ENCODE data around the gene HEXIM2.
A peak's percentile ranks its signal among the peaks of the same experiment; 100 is the strongest.
"Not testable (repeated sequence)": the region's sequence is repeated elsewhere in the genome, so short reads cannot be mapped to it uniquely, and the experiment has no call there.

The HEXIM2 gene

DNA sequence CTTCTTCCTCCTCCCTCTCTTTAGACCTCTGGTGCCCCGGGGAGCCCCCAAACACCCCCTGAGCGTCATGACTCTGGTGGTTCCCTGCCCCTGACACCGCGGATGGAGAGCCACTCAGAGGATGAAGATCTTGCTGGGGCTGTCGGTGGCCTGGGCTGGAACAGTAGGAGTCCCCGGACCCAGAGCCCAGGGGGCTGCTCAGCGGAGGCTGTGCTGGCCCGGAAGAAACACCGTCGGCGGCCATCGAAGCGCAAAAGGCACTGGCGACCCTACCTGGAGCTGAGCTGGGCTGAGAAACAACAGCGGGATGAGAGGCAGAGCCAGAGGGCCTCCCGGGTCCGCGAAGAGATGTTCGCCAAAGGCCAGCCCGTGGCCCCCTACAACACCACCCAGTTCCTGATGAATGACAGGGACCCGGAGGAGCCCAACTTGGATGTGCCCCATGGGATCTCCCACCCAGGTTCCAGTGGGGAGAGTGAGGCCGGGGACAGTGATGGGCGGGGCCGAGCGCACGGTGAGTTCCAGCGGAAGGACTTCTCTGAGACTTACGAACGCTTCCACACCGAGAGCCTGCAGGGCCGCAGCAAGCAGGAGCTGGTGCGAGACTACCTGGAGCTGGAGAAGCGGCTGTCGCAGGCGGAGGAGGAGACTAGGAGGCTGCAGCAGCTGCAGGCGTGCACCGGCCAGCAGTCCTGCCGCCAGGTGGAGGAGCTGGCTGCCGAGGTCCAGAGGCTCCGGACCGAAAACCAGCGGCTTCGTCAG is 7.5 kb downstream of the HEXIM2 start:
- no peak for DNase-seq (ENCODE audit: low read depth in 2 of 2)

DNA sequence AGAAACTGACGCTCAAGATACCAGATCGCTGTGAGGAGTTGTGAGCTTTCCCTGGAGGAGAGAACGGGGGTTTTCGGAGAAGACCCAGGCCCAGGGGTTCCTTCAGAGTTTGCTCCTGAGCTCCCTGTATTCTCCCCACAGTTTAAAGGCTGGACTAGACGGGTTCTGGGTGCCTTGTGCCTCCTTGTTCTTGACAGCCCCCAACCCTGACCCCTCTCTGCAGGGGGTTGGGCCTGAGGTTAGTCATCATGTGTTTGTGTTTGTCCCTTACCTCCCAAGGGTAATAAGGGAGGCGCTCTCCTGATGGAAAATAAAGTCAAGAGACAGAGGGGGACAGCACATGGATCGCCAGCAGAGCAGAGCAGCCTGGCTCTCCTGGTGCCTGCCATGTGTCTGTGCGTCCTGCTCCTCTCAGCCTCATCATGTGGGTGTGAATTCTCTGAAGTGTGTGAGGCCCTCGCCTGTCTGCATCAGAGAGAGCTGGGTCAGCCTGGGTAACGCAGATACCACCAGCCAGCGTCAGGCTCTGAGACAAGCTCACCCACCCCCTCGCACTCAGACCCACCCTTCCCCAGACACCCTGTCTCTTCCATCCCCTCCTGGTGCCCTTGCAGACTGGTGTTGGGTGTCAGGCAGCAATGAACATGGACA is 8.7 kb downstream of the HEXIM2 start:
- no peak for DNase-seq (ENCODE audit: low read depth in 2 of 2)

DNA sequence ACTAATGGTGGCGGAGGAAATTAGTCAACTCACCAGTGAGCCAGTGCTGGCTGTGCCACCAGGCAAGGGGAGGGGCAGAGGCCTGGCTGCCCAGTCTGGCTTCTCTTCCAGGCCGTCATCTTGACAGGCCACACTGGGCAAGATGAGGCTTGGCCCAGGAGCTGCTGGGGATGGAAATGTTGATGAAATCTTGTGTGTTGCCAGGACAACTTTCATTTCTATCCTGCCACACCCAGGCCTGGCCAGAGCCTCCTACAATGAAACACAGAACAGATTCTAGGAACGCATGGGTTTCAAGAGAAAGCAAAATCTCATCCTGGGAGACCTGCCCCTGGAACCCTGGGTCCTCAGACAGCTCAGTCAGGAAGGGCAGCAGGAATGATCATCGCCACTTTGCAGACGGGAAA is 9.3 kb downstream of the HEXIM2 start:
- DNase-seq (ENCODE audit: low read depth in 2 of 2): no peak

DNA sequence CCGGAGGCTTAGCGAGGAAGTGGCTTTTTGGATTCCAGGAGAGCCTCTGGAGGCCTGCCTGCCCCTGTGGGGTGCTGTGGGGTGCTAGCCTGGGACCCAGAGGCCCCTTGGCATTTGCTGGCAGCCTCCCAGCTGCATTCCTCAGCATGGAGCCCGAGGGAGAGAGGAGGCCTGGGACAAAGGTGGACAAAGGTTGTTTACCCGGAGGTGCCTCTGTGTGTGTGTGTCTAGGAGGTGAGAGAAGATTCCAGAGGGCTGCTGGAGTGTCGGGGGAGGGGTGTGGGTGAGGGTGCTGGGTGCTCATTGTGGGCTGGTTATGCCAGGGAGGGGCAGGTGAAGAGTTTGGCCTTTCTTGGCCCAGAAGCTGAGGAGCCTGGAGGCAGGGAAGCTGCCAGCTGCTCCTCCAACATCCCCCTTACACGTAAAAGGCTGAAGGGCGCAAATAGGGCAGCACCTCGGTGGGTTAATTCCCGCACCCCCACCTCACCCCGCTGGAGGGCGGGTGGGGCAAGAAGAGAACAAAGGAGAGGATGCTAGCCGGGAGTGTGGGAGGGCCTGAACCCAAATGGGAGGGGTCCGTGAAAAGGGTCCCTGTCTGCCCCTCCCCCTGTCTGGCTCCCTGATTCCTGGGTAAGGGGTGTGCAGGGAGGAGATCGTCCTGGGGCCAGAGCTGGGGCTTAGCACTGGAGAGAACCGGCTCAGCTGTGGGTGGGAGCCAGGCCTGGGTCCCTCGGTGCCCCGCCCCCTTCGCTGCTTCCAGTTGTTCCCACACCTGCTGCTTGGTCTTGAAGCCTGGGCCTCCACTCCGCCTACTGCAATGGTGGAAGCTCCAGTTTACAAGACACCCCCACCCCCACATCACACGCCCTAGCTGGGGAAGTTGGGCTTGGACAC is 9.9 kb downstream of the HEXIM2 start:
- DNase-seq (ENCODE audit: low read depth in 2 of 2): no peak

DNA sequence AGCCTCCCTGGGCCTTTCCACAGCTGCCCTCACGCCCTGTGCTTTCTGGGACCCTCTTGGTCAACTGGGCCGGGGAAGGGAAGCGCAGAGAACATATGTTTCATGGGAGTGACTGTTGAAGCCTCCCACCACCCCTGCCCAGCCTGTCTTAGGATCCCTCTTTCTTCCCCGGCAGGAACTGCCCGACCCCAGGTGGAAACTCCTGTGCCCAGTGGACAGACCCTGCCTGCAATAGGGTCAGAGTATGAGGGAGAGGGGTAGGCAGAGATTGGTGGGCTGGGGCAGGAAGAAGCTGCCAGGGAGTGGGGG is 10.5 kb downstream of the HEXIM2 start:
- DNase-seq (ENCODE audit: low read depth in 2 of 2): no peak

DNA sequence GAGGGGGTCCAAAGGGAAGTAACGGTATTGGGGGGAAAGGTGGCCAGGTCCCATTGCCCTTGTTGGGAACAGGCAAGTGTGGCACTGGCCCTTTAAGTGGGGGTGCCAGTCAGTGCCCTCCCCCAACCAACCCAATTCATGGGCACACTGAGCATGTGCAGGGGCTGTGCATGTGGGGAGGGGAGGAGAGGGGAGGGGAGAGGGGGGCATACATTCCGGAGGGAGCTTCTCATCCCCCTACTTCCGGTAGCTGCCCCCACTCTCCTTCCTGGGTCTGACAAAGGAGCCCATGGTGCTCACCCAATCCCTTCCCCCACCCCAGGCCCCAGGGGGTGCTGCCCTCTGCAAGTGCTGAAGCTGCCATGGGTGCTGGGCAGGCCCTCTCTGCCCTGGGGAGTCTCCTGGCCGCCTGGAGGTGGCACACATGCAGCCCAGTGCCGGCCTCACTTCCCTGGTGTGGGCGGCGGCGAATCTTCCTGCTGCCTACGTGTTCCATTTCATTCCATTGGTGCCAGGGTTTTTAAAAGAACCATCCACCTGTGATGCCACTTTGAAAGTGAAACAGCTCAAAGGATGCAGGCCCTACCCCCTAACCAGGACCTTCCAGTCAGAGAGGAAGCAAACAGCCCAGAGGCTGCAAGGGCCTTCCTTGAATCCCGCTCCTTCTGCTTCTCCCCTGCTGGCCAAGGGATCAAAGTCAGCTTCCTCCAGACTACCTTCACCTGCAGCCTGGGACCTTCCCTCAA is 11.0 kb downstream of the HEXIM2 start:
- peak in 1 of 2 donors; percentile 35 for DNase-seq (ENCODE audit: low read depth in 2 of 2)

DNA sequence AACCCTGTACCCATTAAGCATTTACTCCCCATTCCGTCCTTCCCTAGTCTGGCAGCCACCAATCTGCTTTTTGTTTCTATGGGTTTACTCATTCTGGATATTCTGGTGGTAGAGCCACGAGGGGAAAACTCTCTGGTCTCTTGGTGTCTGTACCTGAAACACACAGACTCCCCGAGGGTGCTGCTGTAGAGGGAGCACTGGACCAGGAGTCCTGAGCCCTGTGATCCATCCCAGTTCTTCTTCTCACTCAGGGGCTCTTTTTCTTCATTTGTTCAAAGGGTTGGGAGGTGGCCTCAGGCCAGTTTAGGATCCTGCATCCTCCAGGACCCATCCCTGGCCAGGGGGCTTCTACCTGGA is 14.1 kb downstream of the HEXIM2 start:
- no peak for DNase-seq (ENCODE audit: low read depth in 2 of 2)

DNA sequence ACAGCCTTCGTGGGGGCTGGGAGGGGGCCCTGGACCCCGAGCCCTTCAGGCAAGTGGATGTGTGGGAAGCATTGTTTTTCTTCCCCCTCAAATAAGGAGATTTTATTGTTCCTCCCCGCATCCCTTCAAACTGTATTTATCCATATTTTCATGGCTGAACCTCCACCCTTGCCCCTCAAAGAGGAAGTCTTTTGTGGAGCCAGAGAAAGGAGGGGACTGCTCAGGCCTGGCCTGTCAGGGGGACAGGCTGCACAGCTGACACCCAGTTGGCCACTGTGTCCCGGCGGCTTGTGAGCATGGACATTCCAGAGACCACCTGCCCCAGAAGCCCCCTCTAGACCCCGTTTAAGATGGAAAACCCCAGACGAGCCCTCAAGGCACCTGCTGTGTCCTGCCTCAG is 15.9 kb downstream of the HEXIM2 start:
- DNase-seq (ENCODE audit: low read depth in 2 of 2): no peak

DNA sequence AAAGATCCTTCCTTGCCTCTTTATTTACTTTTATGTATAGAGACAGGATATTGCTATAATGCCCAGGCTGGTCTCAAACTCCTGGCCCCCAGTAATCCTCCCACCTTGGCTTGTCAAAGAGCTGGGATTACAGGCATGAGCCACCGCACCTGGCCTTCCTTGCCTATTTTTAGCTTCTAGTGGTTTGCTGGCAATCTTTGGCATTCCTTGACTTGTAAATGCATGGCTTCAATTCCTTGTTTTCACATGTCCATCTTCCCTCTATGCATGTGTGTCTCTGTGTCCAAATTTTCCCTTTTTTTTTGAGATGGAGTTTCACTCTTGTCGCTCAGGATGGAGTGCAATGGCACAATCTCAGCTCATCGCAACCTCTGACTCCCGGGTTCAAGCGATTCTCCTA is 22.5 kb downstream of the HEXIM2 start:
- no peak for DNase-seq (ENCODE audit: low read depth in 2 of 2)

DNA sequence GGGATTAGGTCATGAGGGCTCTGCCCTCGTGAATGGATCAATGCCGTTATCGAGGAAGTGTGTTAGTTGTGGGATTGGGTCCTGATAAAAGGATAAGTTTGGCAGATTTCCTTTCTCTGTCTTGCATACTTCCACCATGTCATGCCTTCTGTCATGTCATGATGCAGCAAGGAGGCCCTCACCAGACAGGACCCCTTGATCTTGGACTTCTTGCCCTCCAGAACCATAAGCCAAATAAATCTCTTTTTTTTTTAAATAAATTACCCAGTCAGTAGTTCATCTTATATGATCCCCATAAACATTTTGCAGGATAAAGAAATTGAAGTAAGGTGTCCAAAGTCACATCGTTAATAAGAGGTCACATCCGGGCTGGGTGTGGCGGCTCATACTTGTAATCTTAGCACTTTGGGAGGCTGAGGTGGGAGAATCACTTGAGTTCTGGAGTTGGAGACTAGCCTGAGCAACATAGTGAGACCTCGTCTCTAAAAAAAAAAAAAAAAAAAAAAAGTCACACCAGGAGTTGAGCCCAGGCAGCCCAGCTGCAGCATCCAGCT is 25.2 kb downstream of the HEXIM2 start:
- DNase-seq (ENCODE audit: low read depth in 2 of 2): no peak

DNA sequence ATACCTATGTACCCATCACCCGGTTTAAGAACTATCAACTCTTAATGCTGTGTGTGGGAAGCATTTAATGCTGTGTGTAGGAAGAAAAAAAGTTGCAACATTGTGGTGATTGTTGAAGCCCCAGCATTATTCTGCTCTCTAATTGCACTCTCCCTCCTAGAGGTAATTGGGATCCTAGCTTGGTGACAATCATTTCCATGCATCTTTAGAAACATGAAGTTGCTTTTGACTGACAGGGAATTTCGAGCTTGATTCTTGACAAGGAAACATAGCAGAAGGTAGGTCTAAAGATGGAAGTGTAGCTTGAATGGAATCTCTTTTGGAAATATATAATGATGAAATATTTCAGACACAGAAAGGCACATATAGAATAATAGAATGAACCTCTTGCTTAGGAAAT is 27.3 kb downstream of the HEXIM2 start:
- no peak for DNase-seq (ENCODE audit: low read depth in 2 of 2)

DNA sequence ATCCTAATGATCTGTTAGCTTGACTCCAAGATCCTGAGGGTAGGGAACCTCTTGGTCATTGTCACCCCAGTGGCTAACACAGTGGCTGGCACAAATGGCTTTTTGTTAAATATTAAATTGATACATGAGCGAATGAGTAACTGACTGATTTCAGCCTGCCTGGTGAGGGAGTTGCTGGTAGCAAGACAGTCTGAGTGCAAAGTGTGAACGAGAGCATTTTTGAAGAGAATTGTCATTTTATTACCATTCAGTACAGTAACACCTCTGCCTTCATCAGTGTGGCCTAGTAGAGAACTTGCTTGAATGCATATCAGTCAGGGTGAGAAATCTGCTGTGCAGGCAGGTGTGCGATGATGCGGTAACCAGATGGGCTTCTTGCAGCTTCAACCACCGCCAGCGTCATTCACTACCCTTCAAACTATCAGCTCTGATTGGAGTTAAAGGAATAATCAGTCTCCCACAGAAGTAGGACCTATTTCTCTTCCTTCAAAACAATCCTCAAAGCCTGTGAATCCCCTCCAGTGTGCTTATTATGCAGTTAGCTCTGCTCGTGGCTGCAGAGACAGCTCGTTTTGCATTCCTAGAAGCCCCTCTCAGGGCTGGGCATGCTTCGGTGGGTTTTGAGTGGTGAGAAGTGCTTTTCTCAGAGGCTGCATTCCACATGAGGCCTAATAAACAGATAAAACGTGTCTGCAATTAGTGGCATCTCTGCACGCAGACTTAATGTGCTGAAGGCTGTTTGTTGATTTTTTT is 29.0 kb downstream of the HEXIM2 start:
- DNase-seq (ENCODE audit: low read depth in 2 of 2): no peak

DNA sequence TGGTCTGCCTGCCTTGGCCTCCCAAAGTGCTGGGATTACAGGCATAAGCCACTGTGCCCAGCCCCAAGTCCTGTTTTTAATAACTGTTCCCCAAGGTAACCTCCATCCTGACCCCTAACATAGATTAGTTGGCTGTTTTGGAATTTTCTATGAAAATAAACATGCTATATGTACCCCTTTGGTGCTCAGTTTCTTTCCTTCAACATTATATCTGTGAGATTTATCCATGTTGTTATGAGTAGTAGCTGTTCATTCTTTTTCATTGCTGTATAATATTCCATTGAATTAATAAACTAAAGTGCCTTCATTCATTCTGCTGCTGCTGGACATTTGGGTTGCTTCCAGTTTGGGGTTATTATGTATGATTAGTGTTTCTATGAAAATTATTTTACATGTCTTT is 33.7 kb downstream of the HEXIM2 start:
- DNase-seq (ENCODE audit: low read depth in 2 of 2): no peak

DNA sequence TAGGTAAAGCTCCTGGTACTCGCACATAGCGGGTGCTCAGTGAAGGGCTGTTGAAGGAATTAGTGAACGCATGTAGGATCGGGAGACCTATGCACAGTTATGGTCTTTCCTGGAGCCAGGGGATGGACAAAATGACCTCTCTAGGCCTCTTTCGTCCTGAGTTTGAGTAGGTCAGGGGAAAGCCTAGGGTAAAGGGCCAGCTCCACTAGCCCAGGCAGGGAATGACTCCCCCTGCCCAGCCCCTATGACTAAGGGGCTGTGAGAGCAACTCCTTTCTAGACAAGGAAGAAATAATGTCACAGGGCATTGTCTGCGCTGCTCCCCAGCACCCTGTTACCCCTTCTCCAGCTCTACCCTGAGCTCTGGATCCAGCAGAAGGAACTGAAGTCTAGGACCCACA is 35.4 kb downstream of the HEXIM2 start:
- DNase-seq (ENCODE audit: low read depth in 2 of 2): no peak

DNA sequence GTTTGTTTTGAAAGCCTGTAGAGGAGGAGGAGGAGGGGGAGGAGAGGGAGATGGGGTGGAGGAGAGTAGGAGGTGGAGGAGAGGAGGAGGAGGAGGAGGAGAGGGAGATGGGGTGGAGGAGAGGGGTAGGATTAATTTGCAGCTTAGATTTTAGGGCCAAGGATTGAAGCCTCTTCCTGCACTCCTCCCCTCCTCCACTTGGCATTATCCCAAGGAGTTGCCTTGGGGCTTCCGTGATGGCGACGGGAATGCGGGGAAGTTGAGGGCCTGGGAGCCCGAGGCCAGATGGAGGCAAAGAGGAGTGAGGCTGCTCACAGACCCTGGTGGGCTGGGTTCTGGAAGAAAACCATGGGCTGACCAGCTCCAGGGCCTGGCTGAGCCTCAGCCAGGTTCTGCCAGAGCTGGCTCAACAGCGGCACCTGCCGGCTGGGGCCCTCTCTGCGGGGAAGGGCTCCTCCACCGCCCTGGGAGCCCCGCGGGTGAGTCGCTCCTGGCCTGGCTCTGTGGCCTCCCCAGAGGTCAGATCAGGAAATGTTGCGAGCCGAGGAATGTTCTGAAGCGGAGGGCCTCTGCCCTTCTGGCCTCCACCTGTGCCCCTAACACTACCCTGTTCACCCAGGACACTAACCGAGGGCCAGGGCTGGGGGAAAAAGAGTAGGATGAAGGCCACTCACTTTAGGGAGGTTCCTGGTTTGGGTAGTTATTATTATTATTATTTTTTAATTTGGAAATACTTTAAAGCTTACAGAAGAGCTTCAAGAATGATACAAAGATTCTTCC is 36.1 kb downstream of the HEXIM2 start:
- peak; percentile 64 to 86 for DNase-seq (ENCODE audit: low read depth in 2 of 2)

DNA sequence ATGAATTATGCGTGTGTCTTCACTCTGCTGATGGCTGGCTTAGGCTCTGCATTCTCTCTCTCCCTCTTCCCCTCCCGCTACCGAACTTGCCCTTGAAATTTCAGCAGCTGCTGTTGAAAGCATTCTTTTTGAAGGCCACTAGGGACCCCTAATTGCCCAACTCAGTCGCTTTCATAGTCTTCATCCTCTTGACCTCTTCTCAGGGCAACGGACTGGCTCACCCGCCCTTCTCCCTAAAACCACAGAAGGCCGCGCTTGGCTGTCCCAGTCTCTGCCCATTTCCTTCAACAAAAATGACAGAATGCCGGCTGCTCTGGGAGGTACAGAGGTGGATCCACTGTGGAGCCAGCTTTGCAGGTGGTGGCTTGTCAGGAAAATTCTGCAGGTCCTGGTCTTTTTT is 39.0 kb downstream of the HEXIM2 start:
- no peak for DNase-seq (ENCODE audit: low read depth in 2 of 2)

DNA sequence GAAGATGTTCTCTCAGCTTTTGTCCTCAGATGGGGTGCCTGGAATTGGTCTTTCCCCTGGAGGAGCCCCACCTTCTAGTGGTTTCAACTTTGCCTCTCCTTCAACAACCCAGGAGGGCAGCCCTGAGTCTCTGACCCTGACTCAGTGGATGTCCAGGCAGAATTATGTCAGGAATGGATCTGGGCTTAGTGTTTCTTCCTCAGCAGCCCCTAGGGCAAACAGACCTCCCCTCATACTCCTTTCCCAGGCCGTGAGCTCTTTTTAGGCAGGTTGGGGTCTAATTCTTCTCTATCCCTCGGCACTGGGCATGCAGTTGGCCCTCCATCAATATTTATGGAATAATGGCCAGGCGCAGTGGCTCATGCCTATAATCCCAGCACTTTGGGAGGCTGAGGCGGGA is 39.8 kb downstream of the HEXIM2 start:
- no peak for DNase-seq (ENCODE audit: low read depth in 2 of 2)

DNA sequence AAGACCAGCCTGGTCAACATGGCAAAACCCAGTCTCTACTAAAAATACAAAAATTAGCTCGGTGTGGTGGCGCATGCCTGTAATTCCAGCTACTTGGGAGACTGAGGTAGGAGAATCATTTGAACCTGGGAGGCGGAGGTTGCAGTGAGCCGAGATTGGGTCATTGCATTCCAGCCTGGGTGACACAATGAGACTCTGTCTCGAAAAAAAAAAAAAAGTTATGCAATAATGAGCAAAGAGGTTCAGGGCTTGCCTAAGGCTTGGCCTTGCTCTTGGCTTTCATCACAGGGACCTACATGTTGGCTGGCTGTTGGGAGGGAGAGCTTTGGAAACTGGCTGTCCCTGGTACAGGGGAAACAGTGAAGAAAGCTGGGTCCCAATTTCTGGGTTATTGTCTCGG is 40.2 kb downstream of the HEXIM2 start:
- DNase-seq (ENCODE audit: low read depth in 2 of 2): not testable (repeated sequence)

DNA sequence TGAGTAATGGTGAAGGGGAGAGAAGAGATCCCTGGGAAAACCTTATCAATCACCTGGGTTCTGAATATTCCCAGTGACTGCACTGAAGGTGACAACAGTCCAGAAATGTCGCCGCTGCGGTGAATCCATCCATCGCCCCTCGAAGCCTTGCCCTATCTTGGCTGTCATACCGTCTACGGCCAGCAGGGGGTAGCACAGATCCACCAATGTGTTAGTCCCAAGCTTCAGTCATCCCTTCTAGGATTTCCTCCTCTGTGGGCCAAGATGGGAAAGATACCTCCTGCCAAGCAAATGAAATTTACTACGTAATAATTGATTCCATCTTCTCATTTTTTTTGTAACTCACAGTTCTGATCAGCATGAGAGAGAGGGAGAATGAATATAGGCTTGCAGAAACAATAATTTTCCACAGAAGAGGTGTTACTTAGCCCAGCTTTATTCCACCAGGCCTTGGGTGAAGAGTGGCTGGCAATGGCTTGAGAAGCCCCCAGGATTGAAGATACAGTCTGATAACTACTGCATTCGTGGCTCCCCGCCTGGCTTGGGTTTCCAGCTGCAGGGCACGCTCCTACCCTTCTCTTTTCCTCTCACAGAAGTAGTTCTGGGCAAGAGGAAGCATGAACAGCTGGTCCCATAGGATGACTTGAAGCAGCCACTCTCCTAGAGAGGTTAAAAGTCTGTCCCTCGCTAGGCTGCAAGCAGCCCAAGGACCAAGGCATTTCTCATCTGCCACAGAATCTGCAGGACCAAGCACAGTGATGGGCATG is 57.4 kb downstream of the HEXIM2 start:
- peak; percentile 80 to 91 for DNase-seq (ENCODE audit: low read depth in 2 of 2)

Data from stimulated activated CD8-positive, alpha-beta memory T cell treated with anti-CD3 and anti-CD28 coated beads, Interleukin-7, amount 100 ng/mL, for 1 hour (primary cell).